NCI-H146 (cell line): ENCODE data around the gene SKA3.

Source experiments
- DNase-seq: peaks from one replicate; lab custom pipeline; 2025; lab: John Stamatoyannopoulos, UW

SKA3 gene

DNA sequence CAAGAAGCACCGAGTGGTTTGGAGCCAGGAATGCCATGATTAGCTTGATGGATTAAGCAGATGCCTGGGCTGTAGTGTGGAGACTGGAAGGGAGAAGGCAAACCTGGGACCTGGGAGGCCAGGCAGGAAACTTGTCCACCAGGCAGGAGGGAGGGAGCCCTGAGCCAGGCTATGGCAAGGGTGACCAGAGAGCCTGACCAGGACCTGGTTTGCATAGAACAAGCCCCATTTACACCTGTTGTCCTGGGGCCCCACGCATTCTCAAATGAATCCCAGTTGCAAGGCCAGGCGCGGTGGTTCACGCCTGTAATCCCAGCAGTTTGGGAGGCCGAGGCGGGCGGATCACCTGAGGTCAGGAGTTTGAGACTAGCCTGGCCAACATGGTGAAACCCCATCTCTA is 64.8 kb downstream of the SKA3 start:
- DNase-seq, result no peak

DNA sequence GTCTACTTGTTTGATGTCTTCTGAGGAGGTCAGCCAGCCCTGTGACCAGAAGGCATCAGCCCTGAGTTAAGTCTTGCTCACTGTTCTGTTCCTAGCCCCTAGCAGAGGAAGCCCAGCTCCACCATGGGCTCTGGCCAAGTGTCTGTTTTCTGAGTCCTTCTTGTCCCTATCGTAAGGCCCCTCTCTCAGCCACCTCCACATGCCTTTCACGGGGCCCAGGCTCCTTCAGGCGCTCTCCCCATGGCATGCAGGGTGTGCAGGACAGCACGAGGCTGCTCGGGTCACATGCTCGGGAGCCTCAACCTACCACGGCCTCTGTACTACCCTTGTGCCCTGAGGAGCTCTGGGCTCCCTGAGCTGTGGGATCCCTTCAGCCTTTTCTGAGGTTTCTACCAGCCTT is 67.2 kb downstream of the SKA3 start:
- DNase-seq, result no peak

DNA sequence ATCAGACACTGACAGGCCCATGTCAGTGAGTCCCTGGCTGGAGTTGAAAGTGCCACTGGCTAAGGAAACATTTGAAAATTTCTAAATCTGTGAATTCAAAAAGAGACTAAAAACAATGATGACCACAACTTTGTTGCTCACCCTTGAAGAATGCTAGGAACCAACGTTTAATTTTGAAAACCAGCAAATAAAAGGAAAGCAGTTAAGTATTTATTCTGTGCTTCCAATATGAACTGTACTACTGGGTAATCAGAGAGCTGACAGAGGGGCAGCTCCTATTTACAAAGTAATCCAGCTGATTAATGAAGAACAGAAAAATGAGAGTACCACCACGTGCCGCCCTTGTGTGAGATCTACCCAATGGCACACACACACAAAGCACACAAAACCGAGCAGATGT is 70.3 kb downstream of the SKA3 start:
- no peak for DNase-seq

DNA sequence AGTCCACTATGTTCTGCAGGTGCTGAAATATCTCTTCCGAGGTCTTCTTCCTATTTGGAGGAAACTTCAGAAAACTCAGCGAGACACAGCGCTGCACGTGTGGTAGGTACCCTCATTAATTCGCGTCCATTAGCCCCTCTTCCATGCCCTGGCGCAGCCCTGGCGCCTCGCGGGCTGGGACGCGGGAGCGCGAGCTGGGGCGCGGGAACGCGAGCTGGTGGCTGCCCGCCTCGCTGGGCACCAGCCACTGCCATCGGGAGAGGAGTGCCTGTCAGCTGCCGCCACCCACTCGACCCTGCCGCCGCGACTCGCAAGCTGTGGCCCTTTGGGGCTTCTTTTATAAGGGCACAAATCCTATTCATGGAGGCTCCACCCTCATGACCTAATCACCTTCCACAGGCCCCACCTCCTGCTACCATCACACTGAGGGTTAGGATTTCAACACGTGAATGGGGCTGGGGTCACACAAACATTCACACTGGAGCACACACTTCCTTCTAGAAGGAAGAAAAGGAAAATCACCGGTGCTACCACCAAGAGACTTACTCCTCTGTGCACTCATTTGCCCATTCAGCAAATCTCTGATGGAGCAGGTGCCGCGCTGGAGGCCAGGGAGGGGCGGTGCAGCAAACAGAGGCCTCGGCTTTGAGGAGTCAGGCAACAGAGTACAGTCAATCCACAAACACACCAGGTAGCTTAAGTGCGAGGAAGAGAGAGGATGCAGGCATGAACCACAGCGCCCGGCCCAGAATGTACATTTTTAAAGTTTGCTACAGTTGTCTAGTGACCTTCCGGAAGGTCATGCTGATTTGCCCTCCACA is 71.9 kb downstream of the SKA3 start:
- DNase-seq, result no peak
